Measurements from ENCODE around the gene RASSF7. TPM values are rescaled to one million over a fixed set of nuclear protein-coding genes. Genes with fewer than 3 reads are reported as not detected.
"Not testable (repeated sequence)": the region's sequence is repeated elsewhere in the genome, so short reads cannot be mapped to it uniquely, and the experiment has no call there.

Gene RASSF7
- 1 to 10 TPM; 3.2 to 4.4 TPM for total RNA-seq
- long read RNA-seq, transcript RASSF7-201 (4 exons, 1,731 nt): major isoform, 5 of 7 reads
- long read RNA-seq, partial matches to known transcripts: 0 of 7 reads
- long read RNA-seq, other reads (novel, unspliced or antisense): 2 of 7 reads

GRCh38 chr11:560305-561147 lies at the start of gene RASSF7, which contains the start of gene LMNTD2:
Gene RASSF7, plus strand, starts transcription at chr11:560970. Its CDS starts 799 bp downstream, at chr11:561769.
Gene LMNTD2, minus strand, starts transcription at chr11:560738. Its CDS starts 22 bp downstream, at chr11:560716.
- DNase-seq (peak; percentile 93), ATAC-seq (peak; percentile 93 to 97)
- intact Hi-C loops (cut with DNase I): no loop called here

GRCh38 chr11:512761-513595 lies 47.8 kb upstream of the RASSF7 start:
- intact Hi-C loops (cut with DNase I): no loop called here
- ATAC-seq: no peak
- no peak for DNase-seq

GRCh38 chr11:514606-515005 lies 46.2 kb upstream of the RASSF7 start:
- DNase-seq (no peak), ATAC-seq (no peak)
- intact Hi-C loops (cut with DNase I): loop anchor here in 1 of 2 donors (5.0 kb wide), 1 partner anchor 107 kb away; no protein-coding TSS in a partner anchor

- intact Hi-C loops (cut with DNase I): loop anchor here in 1 of 2 donors (5.0 kb wide), 1 partner anchor 108 kb away; no protein-coding TSS in a partner anchor
- ATAC-seq (no peak), DNase-seq (no peak)
These were observed 45.6 kb upstream of the RASSF7 start for GRCh38 chr11:515131-515530.

- no peak for ATAC-seq
- no peak for DNase-seq
- intact Hi-C loops (cut with DNase I): loop anchor here in 1 of 2 donors (5.0 kb wide), 1 partner anchor 109 kb away; no protein-coding TSS in a partner anchor
These were observed 44.4 kb upstream of the RASSF7 start for GRCh38 chr11:516400-516799.

- intact Hi-C loops (cut with DNase I): loop anchor here in 1 of 2 donors (5.0 kb wide), 1 partner anchor 110 kb away; no protein-coding TSS in a partner anchor
- peak; percentile 22 for DNase-seq
- not testable (repeated sequence) for ATAC-seq
These were observed 43.7 kb upstream of the RASSF7 start for GRCh38 chr11:516918-517685.

GRCh38 chr11:518463-519202 lies 42.1 kb upstream of the RASSF7 start:
- ATAC-seq: peak; percentile 98
- DNase-seq: peak; percentile 94
- intact Hi-C loops (cut with DNase I): loop anchor here in 1 of 2 donors (5.0 kb wide), 1 partner anchor 111 kb away; no protein-coding TSS in a partner anchor

GRCh38 chr11:520428-521176 lies 40.2 kb upstream of the RASSF7 start:
- no peak for ATAC-seq
- peak; percentile 21 for DNase-seq
- intact Hi-C loops (cut with DNase I): no loop called here

- intact Hi-C loops (cut with DNase I): no loop called here
- ATAC-seq (no peak), DNase-seq (no peak)
These were observed 39.5 kb upstream of the RASSF7 start for GRCh38 chr11:521177-521688.

GRCh38 chr11:526192-526591 lies 34.6 kb upstream of the RASSF7 start:
- ATAC-seq (no peak), DNase-seq (peak; percentile 18)
- intact Hi-C loops (cut with DNase I): no loop called here

- ATAC-seq: no peak
- intact Hi-C loops (cut with DNase I): no loop called here
- peak; percentile 21 for DNase-seq
These were observed 32.5 kb upstream of the RASSF7 start for GRCh38 chr11:528166-528814.

- intact Hi-C loops (cut with DNase I): no loop called here
- ATAC-seq (no peak), DNase-seq (peak; percentile 15)
These were observed 31.7 kb upstream of the RASSF7 start for GRCh38 chr11:528815-529727.

GRCh38 chr11:529728-530411 lies 30.9 kb upstream of the RASSF7 start:
- ATAC-seq (no peak), DNase-seq (peak; percentile 20)
- intact Hi-C loops (cut with DNase I): no loop called here

GRCh38 chr11:530960-531831 lies 29.6 kb upstream of the RASSF7 start:
- peak; percentile 20 for DNase-seq
- ATAC-seq: no peak

More at GRCh38 chr11:530960-531831, 29.6 kb upstream of the RASSF7 start:
- intact Hi-C loops (cut with DNase I): no loop called here
